Upper lobe of left lung (tissue), 6 donors: ENCODE measurements around the gene DGKZ. TPM values are rescaled to one million over a fixed set of nuclear protein-coding genes. Genes with fewer than 3 reads are reported as not detected.

Experiments used
- ATAC-seq, 2 donors: fragments of 200-7000 bp; cut with Tn5 transposase; one replicate each; pipeline ENCODE4 v1.9.1; 2022; ENCODE audit warnings: mild to moderate bottlenecking in 2 of 2, moderate library complexity in 2 of 2; ENCODE audit not compliant: low FRiP score in 2 of 2
- DNase-seq, 2 donors: peaks; one replicate each; pipeline ENCODE4 v3.0.0-alpha.2; 2019 to 2020
- H3K27ac ChIP-seq, 4 donors: fragments of 200-600 bp; sonication (generic); one replicate each; pipeline ENCODE4 v1.5.1; 2016 to 2019
- H3K27me3 ChIP-seq, 4 donors: fragments of 200-600 bp; sonication (generic); one replicate each; pipeline ENCODE4 v1.5.1; 2017 to 2019
- H3K36me3 ChIP-seq, 4 donors: fragments of 200-600 bp; sonication (generic); one replicate each; pipeline ENCODE4 v1.5.1; 2016 to 2019
- H3K4me1 ChIP-seq, 4 donors: fragments of 200-600 bp; sonication (generic); one replicate each; pipeline ENCODE4 v1.5.1; 2018 to 2019
- H3K4me3 ChIP-seq, 4 donors: fragments of 200-600 bp; sonication (generic); one replicate each; pipeline ENCODE4 v1.5.1; 2017 to 2019; ENCODE audit warnings: mild to moderate bottlenecking in 2 of 4, moderate library complexity in 1 of 4
- H3K9me3 ChIP-seq, 4 donors: fragments of 200-600 bp; sonication (generic); one replicate each; pipeline ENCODE4 v1.5.1; 2018 to 2019
- CTCF ChIP-seq, 6 experiments: fragments of 450-650 bp in 4 of 6; fragments of 200-600 bp in 2 of 6; sonication (generic) in 2 of 6; IDR thresholded peaks; one replicate each; pipeline ENCODE4 v1.5.1; 2016 to 2019; ENCODE audit warnings: antibody characterized with exemption in 6 of 6
- EP300 ChIP-seq, 4 donors: sonication (generic); formaldehyde crosslinking; IDR thresholded peaks; one replicate each; pipeline ENCODE4 v1.5.1; 2017; ENCODE audit warnings: antibody characterized with exemption in 4 of 4, control low read depth in 2 of 4
- POLR2A ChIP-seq, 4 donors: fragments of 450-650 bp; IDR thresholded peaks; one replicate each; pipeline ENCODE4 v1.5.1; 2016 to 2017; ENCODE audit warnings: antibody characterized with exemption in 4 of 4, mild to moderate bottlenecking in 2 of 4
- POLR2AphosphoS5 ChIP-seq, 2 donors: sonication (generic); formaldehyde crosslinking; IDR thresholded peaks; one replicate each; pipeline ENCODE4 v1.5.1; 2017; ENCODE audit warnings: antibody characterized with exemption in 2 of 2
- WGBS, 2 donors: methylation state at CpG; one replicate each; pipeline ENCODE4 v1.1.5; 2017 to 2018; 5-methylcytosine and 5-hydroxymethylcytosine counted together
- total RNA-seq, 6 donors: library from RNA; depleted of rRNA in 4 of 6; stranded (reverse); fragments of >200 nt in 4 of 6; gene quantifications; one replicate each; pipeline versions ENCODE4 v1.1.0 to v1.2.1, GENCODE V29; 2016 to 2021
- donor health status: DM: no; HTN: no; CAD: no; lungs with moderate emphysema.
- donor health status: DM: no; HTN: yes; CAD: no; lungs with severe emphysema.

The DGKZ gene
- total RNA-seq, 6 donors from 2014 or later = 55.1 to 145 (median 65.5) TPM

GRCh38 chr11:46331282-46331984, 15.8 kb upstream of the DGKZ start:
- DNase-seq (no peak), ATAC-seq (no peak)
- H3K36me3 ChIP-seq = no peaks in the 10 kb centered on the region
- peaks cover 2 to 18% (median 8%) of the 10 kb centered on the region in 4 donors for H3K27me3 ChIP-seq
- peaks cover 16 to 34% (median 26%) of the 10 kb centered on the region in 4 donors for H3K4me1 ChIP-seq
- no peak overlapping the region for H3K4me3 ChIP-seq
- no peaks in the 10 kb centered on the region for H3K9me3 ChIP-seq
- TF ChIP-seq POLR2A (IDR thresholded peaks at IDR 0.05) = no peak
- no peak for TF ChIP-seq POLR2AphosphoS5 (IDR thresholded peaks at IDR 0.05)
- no peak for TF ChIP-seq EP300 (IDR thresholded peaks at IDR 0.05)
- no peak for TF ChIP-seq CTCF (IDR thresholded peaks at IDR 0.05)
- WGBS, 2 donors = 34 to 51% methylated on average over 5 of the region's 5 CpGs
- no peak overlapping the region for H3K27ac ChIP-seq

- Histone ChIP-seq H3K27me3 (peaks cover 2 to 18% (median 8%) of the 10 kb centered on the region in 4 donors), H3K36me3 (no peaks in the 10 kb centered on the region), H3K4me3 (peak overlapping the region in 3 of 4 donors; percentile 45 to 49 (median 47)), H3K9me3 (no peaks in the 10 kb centered on the region), H3K4me1 (peaks cover 16 to 39% (median 29%) of the 10 kb centered on the region in 4 donors), H3K27ac (no peak overlapping the region)
- 48 to 50% methylated on average over 6 to 8 of the region's 8 CpGs for WGBS, 2 donors
- DNase-seq (no peak), ATAC-seq (no peak)
- TF ChIP-seq EP300 (IDR thresholded peaks at IDR 0.05) (no peak), POLR2A (IDR thresholded peaks at IDR 0.05) (no peak), CTCF (IDR thresholded peaks at IDR 0.05) (no peak), POLR2AphosphoS5 (IDR thresholded peaks at IDR 0.05) (no peak)
These were observed 15.1 kb upstream of the DGKZ start for GRCh38 chr11:46332093-46332567.

GRCh38 chr11:46332568-46333393, 14.5 kb upstream of the DGKZ start:
- H3K27ac ChIP-seq = no peak overlapping the region
- ATAC-seq = peak in 1 of 2 donors; percentile 31
- H3K4me1 ChIP-seq = peaks cover 16 to 45% (median 30%) of the 10 kb centered on the region in 4 donors
- peaks cover 2 to 18% (median 8%) of the 10 kb centered on the region in 4 donors for H3K27me3 ChIP-seq
- WGBS, 2 donors = 1 to 2% methylated on average over 25 to 39 of the region's 99 CpGs
- no peaks in the 10 kb centered on the region for H3K9me3 ChIP-seq
- no peaks in the 10 kb centered on the region for H3K36me3 ChIP-seq
- TF ChIP-seq EP300 (IDR thresholded peaks at IDR 0.05) (no peak), POLR2A (IDR thresholded peaks at IDR 0.05) (no peak), POLR2AphosphoS5 (IDR thresholded peaks at IDR 0.05) (no peak), CTCF (IDR thresholded peaks at IDR 0.05) (no peak)
- H3K4me3 ChIP-seq = peak overlapping the region; percentile 22 to 49 (median 46)
- DNase-seq = peak in 1 of 2 donors; percentile 89

- WGBS, 2 donors = 13 to 22% methylated on average over 5 to 20 of the region's 25 CpGs
- Histone ChIP-seq H3K9me3 (no peaks in the 10 kb centered on the region), H3K4me1 (peaks cover 21 to 52% (median 36%) of the 10 kb centered on the region in 4 donors), H3K4me3 (peak overlapping the region in 3 of 4 donors; percentile 45 to 49 (median 47)), H3K27ac (no peak overlapping the region), H3K27me3 (peaks cover 2 to 18% (median 8%) of the 10 kb centered on the region in 4 donors), H3K36me3 (no peaks in the 10 kb centered on the region)
- TF ChIP-seq EP300 (IDR thresholded peaks at IDR 0.05) = no peak
- TF ChIP-seq CTCF (IDR thresholded peaks at IDR 0.05) = no peak
- TF ChIP-seq POLR2A (IDR thresholded peaks at IDR 0.05) = no peak
- TF ChIP-seq POLR2AphosphoS5 (IDR thresholded peaks at IDR 0.05) = no peak
- ATAC-seq (no peak), DNase-seq (no peak)
These were observed 13.8 kb upstream of the DGKZ start for GRCh38 chr11:46333394-46333947.
